ENCODE data around the gene KRTAP10-4. TPM values are rescaled to one million over a fixed set of nuclear protein-coding genes. Genes with fewer than 3 reads are reported as not detected.

The KRTAP10-4 gene
- total RNA-seq, 1 experiment from 2014 or later: not detected

Other genes with a start within 250 kb of the KRTAP10-4 start
- gene CFAP410, start 234.3 kb upstream of the KRTAP10-4 start, total RNA-seq (2014; rRNA removed; shearing (Covaris generic)): 44.5 and 52.9 TPM in 2 replicates
- 14.8 and 16.1 TPM in 2 replicates for gene TRPM2, start 220.1 kb upstream of the KRTAP10-4 start, total RNA-seq (2014; rRNA removed; shearing (Covaris generic))
- 1.6 and 3.0 TPM in 2 replicates for gene LRRC3, start 118.2 kb upstream of the KRTAP10-4 start, total RNA-seq (2014; rRNA removed; shearing (Covaris generic))
- not detected in 2 replicates for gene KRTAP10-1, start 33.5 kb upstream of the KRTAP10-4 start, total RNA-seq (2014; rRNA removed; shearing (Covaris generic))
- not detected in 2 replicates for gene KRTAP10-2, start 22.2 kb upstream of the KRTAP10-4 start, total RNA-seq (2014; rRNA removed; shearing (Covaris generic))
- not detected in 2 replicates for gene KRTAP10-3, start 14.9 kb upstream of the KRTAP10-4 start, total RNA-seq (2014; rRNA removed; shearing (Covaris generic))
- gene KRTAP10-5, start 6.9 kb downstream of the KRTAP10-4 start, total RNA-seq (2014; rRNA removed; shearing (Covaris generic)): not detected in 2 replicates
- not detected in 2 replicates for gene KRTAP10-6, start 18.8 kb downstream of the KRTAP10-4 start, total RNA-seq (2014; rRNA removed; shearing (Covaris generic))
- gene KRTAP10-7, start 26.9 kb downstream of the KRTAP10-4 start, total RNA-seq (2014; rRNA removed; shearing (Covaris generic)): not detected in 2 replicates
- gene KRTAP10-8, start 38.4 kb downstream of the KRTAP10-4 start, total RNA-seq (2014; rRNA removed; shearing (Covaris generic)): not detected in 2 replicates
- not detected in 2 replicates for gene KRTAP10-9, start 53.4 kb downstream of the KRTAP10-4 start, total RNA-seq (2014; rRNA removed; shearing (Covaris generic))
- not detected in 2 replicates for gene KRTAP10-10, start 63.6 kb downstream of the KRTAP10-4 start, total RNA-seq (2014; rRNA removed; shearing (Covaris generic))
- gene KRTAP10-11, start 72.7 kb downstream of the KRTAP10-4 start, total RNA-seq (2014; rRNA removed; shearing (Covaris generic)): not detected in 2 replicates
- not detected in 2 replicates for gene KRTAP12-4, start 80.9 kb downstream of the KRTAP10-4 start, total RNA-seq (2014; rRNA removed; shearing (Covaris generic))
- not detected in 2 replicates for gene KRTAP12-3, start 84.2 kb downstream of the KRTAP10-4 start, total RNA-seq (2014; rRNA removed; shearing (Covaris generic))
- gene KRTAP12-2, start 93.2 kb downstream of the KRTAP10-4 start, total RNA-seq (2014; rRNA removed; shearing (Covaris generic)): not detected in 2 replicates
- not detected in 2 replicates for gene KRTAP12-1, start 108.4 kb downstream of the KRTAP10-4 start, total RNA-seq (2014; rRNA removed; shearing (Covaris generic))
- not detected in 2 replicates for gene KRTAP10-12, start 123.4 kb downstream of the KRTAP10-4 start, total RNA-seq (2014; rRNA removed; shearing (Covaris generic))
- gene TSPEAR, start 137.8 kb downstream of the KRTAP10-4 start, total RNA-seq (2014; rRNA removed; shearing (Covaris generic)): not detected in 2 replicates
- gene UBE2G2, start 228.1 kb downstream of the KRTAP10-4 start, total RNA-seq (2014; rRNA removed; shearing (Covaris generic)): 74.7 and 110 TPM in 2 replicates
- gene SUMO3, start 244.3 kb downstream of the KRTAP10-4 start, total RNA-seq (2014; rRNA removed; shearing (Covaris generic)): 137 and 173 TPM in 2 replicates

All from SJSA1 (cell line).